ENCODE data around the gene TTC4.

TTC4 gene

GRCh38 chr1:54680387-54680786 lies 35.3 kb upstream of the TTC4 start:
- Histone ChIP-seq H3K9ac (ENCODE audit: insufficient read length) (no peak overlapping the region), H3K9me3 (ENCODE audit: low read depth, low read length) (no peaks in the 10 kb centered on the region), H3K4me3 (no peak overlapping the region), H3K27ac (no peak overlapping the region), H3K36me3 (ENCODE audit: insufficient read depth, low read length) (no peaks in the 10 kb centered on the region)
- TF ChIP-seq FOXP2 (optimal IDR thresholded peaks at IDR 0.05; ENCODE audit: control extremely low read depth, extremely low read length, insufficient read depth) (no peak), POLR2AphosphoS5 (IDR thresholded peaks at IDR 0.05; ENCODE audit: borderline replicate concordance, low read depth, low read length) (no peak), EZH2 (IDR thresholded peaks at IDR 0.05) (no peak)
- DNase-seq (ENCODE audit: low read depth, low spot score): no peak

GRCh38 chr1:54681358-54681757 lies 34.3 kb upstream of the TTC4 start:
- H3K9me3 ChIP-seq (ENCODE audit: low read depth, low read length): no peaks in the 10 kb centered on the region
- TF ChIP-seq FOXP2 (optimal IDR thresholded peaks at IDR 0.05; ENCODE audit: control extremely low read depth, extremely low read length, insufficient read depth) (no peak), POLR2AphosphoS5 (IDR thresholded peaks at IDR 0.05; ENCODE audit: borderline replicate concordance, low read depth, low read length) (no peak), EZH2 (IDR thresholded peaks at IDR 0.05) (no peak)
- DNase-seq (ENCODE audit: low read depth, low spot score): no peak
- H3K9ac ChIP-seq (ENCODE audit: insufficient read length): no peak overlapping the region
- no peak overlapping the region for H3K4me3 ChIP-seq
- H3K36me3 ChIP-seq (ENCODE audit: insufficient read depth, low read length): no peaks in the 10 kb centered on the region
- H3K27ac ChIP-seq: no peak overlapping the region

- H3K9me3 ChIP-seq (ENCODE audit: low read depth, low read length): no peaks in the 10 kb centered on the region
- no peak for DNase-seq (ENCODE audit: low read depth, low spot score)
- TF ChIP-seq POLR2AphosphoS5 (IDR thresholded peaks at IDR 0.05; ENCODE audit: borderline replicate concordance, low read depth, low read length) (no peak), EZH2 (IDR thresholded peaks at IDR 0.05) (no peak), FOXP2 (optimal IDR thresholded peaks at IDR 0.05; ENCODE audit: control extremely low read depth, extremely low read length, insufficient read depth) (no peak)
- no peak overlapping the region for H3K4me3 ChIP-seq
- H3K9ac ChIP-seq (ENCODE audit: insufficient read length): no peak overlapping the region
- H3K36me3 ChIP-seq (ENCODE audit: insufficient read depth, low read length): no peaks in the 10 kb centered on the region
- H3K27ac ChIP-seq: no peak overlapping the region
Measured at GRCh38 chr1:54683453-54683852, 32.2 kb upstream of the TTC4 start.

- TF ChIP-seq FOXP2 (optimal IDR thresholded peaks at IDR 0.05; ENCODE audit: control extremely low read depth, extremely low read length, insufficient read depth) (no peak), POLR2AphosphoS5 (IDR thresholded peaks at IDR 0.05; ENCODE audit: borderline replicate concordance, low read depth, low read length) (no peak), EZH2 (IDR thresholded peaks at IDR 0.05) (no peak)
- no peak overlapping the region for H3K9ac ChIP-seq (ENCODE audit: insufficient read length)
- no peaks in the 10 kb centered on the region for H3K9me3 ChIP-seq (ENCODE audit: low read depth, low read length)
- no peak overlapping the region for H3K4me3 ChIP-seq
- H3K27ac ChIP-seq: no peak overlapping the region
- no peak for DNase-seq (ENCODE audit: low read depth, low spot score)
- no peaks in the 10 kb centered on the region for H3K36me3 ChIP-seq (ENCODE audit: insufficient read depth, low read length)
Measured at GRCh38 chr1:54685335-54685905, 30.2 kb upstream of the TTC4 start.

GRCh38 chr1:54686155-54686554 lies 29.5 kb upstream of the TTC4 start:
- TF ChIP-seq EZH2 (IDR thresholded peaks at IDR 0.05) (no peak), FOXP2 (optimal IDR thresholded peaks at IDR 0.05; ENCODE audit: control extremely low read depth, extremely low read length, insufficient read depth) (no peak)
- Histone ChIP-seq H3K27ac (no peak overlapping the region), H3K9me3 (ENCODE audit: low read depth, low read length) (no peaks in the 10 kb centered on the region), H3K9ac (ENCODE audit: insufficient read length) (no peak overlapping the region), H3K4me3 (no peak overlapping the region), H3K36me3 (ENCODE audit: insufficient read depth, low read length) (no peaks in the 10 kb centered on the region)
- DNase-seq (ENCODE audit: low read depth, low spot score): no peak

- Histone ChIP-seq H3K4me3 (no peak overlapping the region), H3K9ac (ENCODE audit: insufficient read length) (no peak overlapping the region), H3K9me3 (ENCODE audit: low read depth, low read length) (no peaks in the 10 kb centered on the region), H3K36me3 (ENCODE audit: insufficient read depth, low read length) (no peaks in the 10 kb centered on the region), H3K27ac (no peak overlapping the region)
- TF ChIP-seq FOXP2 (optimal IDR thresholded peaks at IDR 0.05; ENCODE audit: control extremely low read depth, extremely low read length, insufficient read depth) (no peak), POLR2AphosphoS5 (IDR thresholded peaks at IDR 0.05; ENCODE audit: borderline replicate concordance, low read depth, low read length) (no peak), EZH2 (IDR thresholded peaks at IDR 0.05) (no peak)
- no peak for DNase-seq (ENCODE audit: low read depth, low spot score)
Measured at GRCh38 chr1:54694771-54695170, 20.9 kb upstream of the TTC4 start.

GRCh38 chr1:54695221-54695620 lies 20.4 kb upstream of the TTC4 start:
- DNase-seq (ENCODE audit: low read depth, low spot score): no peak
- H3K9ac ChIP-seq (ENCODE audit: insufficient read length): no peak overlapping the region
- H3K9me3 ChIP-seq (ENCODE audit: low read depth, low read length): no peaks in the 10 kb centered on the region
- TF ChIP-seq EZH2 (IDR thresholded peaks at IDR 0.05) (no peak), POLR2AphosphoS5 (IDR thresholded peaks at IDR 0.05; ENCODE audit: borderline replicate concordance, low read depth, low read length) (no peak), FOXP2 (optimal IDR thresholded peaks at IDR 0.05; ENCODE audit: control extremely low read depth, extremely low read length, insufficient read depth) (no peak)
- H3K36me3 ChIP-seq (ENCODE audit: insufficient read depth, low read length): no peaks in the 10 kb centered on the region
- no peak overlapping the region for H3K4me3 ChIP-seq
- no peak overlapping the region for H3K27ac ChIP-seq

GRCh38 chr1:54695764-54696163 lies 19.9 kb upstream of the TTC4 start:
- Histone ChIP-seq H3K4me3 (no peak overlapping the region), H3K27ac (no peak overlapping the region), H3K9me3 (ENCODE audit: low read depth, low read length) (no peaks in the 10 kb centered on the region), H3K36me3 (ENCODE audit: insufficient read depth, low read length) (no peaks in the 10 kb centered on the region), H3K9ac (ENCODE audit: insufficient read length) (no peak overlapping the region)
- DNase-seq (ENCODE audit: low read depth, low spot score): no peak
- TF ChIP-seq FOXP2 (optimal IDR thresholded peaks at IDR 0.05; ENCODE audit: control extremely low read depth, extremely low read length, insufficient read depth) (no peak), EZH2 (IDR thresholded peaks at IDR 0.05) (no peak), POLR2AphosphoS5 (IDR thresholded peaks at IDR 0.05; ENCODE audit: borderline replicate concordance, low read depth, low read length) (no peak)

GRCh38 chr1:54696262-54696661 lies 19.4 kb upstream of the TTC4 start:
- Histone ChIP-seq H3K36me3 (ENCODE audit: insufficient read depth, low read length) (no peaks in the 10 kb centered on the region), H3K4me3 (no peak overlapping the region), H3K27ac (no peak overlapping the region), H3K9ac (ENCODE audit: insufficient read length) (no peak overlapping the region), H3K9me3 (ENCODE audit: low read depth, low read length) (no peaks in the 10 kb centered on the region)
- no peak for TF ChIP-seq POLR2AphosphoS5 (IDR thresholded peaks at IDR 0.05; ENCODE audit: borderline replicate concordance, low read depth, low read length)
- no peak for TF ChIP-seq FOXP2 (optimal IDR thresholded peaks at IDR 0.05; ENCODE audit: control extremely low read depth, extremely low read length, insufficient read depth)
- TF ChIP-seq EZH2 (IDR thresholded peaks at IDR 0.05): no peak
- DNase-seq (ENCODE audit: low read depth, low spot score): no peak
